GM12874 (cell line): ENCODE measurements around the gene DLGAP1.

Source experiments
- CTCF ChIP-seq: IDR thresholded peaks from 2 replicates; pipeline ENCODE4 v1.5.1; 2011; ENCODE audit warnings: low read depth, mild to moderate bottlenecking, control low read depth, low read length, moderate library complexity; ENCODE audit not compliant: insufficient read depth

Gene DLGAP1

DNA sequence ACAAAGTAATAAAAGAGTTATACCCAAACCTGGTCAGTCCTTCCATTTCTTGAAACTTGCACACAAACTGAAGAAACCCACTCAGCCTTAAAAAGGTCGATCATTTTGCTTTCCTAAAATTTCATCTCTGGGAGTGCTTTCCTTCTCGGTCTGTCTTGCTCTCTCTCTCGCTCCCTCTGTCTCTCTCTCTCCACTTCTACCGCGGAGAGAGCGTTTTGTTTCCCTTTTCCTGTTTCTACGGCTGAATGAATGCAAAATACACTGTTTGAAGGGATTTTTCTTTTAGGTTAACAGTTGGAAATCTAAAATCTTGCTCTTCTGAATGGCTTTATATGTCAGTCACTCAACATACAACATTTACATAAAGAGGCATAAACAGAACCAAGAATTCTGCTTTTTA, 581.0 kb downstream of the DLGAP1 start:
- TF ChIP-seq CTCF: no peak

DNA sequence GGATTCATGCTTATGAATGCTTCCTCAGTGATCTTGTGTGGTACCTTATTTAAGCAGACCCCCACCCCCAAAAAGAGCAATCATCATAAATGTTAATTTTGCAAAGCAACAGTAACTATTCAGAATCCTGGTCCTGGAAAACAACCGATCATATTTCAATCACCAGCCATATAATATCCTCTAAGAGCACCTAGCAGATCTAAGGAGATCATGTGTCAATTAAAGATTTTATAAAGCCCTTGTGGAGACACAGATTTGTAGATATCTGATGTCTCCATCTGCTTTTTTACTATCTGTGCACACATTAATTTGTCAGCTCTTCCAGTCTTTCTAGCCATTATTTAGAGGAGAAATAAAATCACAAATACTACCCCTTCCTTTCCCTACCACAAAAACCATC, 581.4 kb downstream of the DLGAP1 start:
- no peak for TF ChIP-seq CTCF

DNA sequence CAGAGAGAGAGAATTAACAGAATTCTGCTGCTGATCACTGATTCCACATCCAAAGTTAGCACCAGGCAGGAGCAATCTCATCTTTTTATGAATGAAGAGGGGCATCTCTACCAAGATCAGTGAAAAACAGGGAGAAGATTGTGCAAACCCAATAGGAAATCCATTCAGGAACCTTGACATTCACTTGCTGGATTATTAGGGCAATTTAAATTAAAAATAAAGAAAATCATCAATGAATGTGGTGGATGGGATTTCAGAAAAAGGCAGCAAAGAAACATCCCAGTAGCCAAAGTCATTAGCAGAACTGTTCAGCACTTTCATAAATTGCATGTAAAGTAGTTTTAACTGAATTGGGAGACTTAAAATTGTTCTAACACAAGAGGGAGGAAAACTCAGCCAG, 581.9 kb downstream of the DLGAP1 start:
- TF ChIP-seq CTCF: no peak

- no peak for TF ChIP-seq CTCF
Measured at GRCh38 chr18:3872641-3873040, 582.5 kb downstream of the DLGAP1 start.

- TF ChIP-seq CTCF: no peak
Measured at GRCh38 chr18:3871687-3872086, 583.4 kb downstream of the DLGAP1 start.

DNA sequence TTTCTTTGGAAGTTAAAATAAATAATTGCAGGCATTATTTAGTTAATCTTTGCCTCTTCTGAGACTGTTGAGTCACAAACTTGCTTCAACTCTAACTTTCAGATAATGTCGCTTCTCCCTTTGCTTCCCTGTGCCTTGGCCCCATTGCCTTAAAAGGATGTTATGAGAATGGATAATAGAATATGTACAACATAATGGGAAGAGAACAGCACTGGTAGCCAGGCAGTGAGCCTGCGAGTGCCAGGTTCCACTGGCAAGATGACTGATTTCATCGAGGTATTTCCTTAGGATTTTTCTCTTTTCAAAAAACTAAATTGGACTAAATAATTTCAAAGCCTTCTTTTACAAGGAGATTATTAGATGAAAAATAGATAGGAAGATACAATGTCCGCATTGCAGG, 584.2 kb downstream of the DLGAP1 start:
- no peak for TF ChIP-seq CTCF

GRCh38 chr18:3869848-3870247, 585.3 kb downstream of the DLGAP1 start:
- 0 out of 2 replicates have a peak, but pooled peaks have one; percentile 2 for TF ChIP-seq CTCF

DNA sequence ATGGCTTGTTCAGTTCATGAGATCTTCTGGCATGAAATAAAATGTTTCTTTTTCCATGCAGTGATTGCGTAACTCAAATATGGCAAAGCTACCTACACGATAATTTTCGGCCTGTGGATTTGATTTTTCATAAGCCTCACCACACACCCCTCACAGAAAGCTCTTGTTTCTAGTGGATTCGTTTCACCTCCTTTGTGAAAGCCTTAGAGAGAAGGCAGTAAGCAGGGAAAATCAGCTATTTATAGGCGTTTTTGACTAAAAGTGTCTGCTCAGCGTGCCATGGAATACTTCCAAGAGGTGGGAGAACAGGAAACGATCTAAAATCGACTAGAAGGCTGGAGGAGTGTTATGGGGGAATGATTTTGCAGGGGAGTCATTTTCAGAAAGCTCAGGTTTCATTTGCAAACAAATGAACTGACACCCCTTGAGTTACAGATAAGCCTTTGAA, 587.2 kb downstream of the DLGAP1 start:
- TF ChIP-seq CTCF: no peak
